GM19025 (cell line): Measurements from ENCODE around the gene SLC38A9.
"Not testable (repeated sequence)": the region's sequence is repeated elsewhere in the genome, so short reads cannot be mapped to it uniquely, and the experiment has no call there.

Experiments used
- ATAC-seq: cut with Tn5 transposase; IDR thresholded peaks from one replicate; pipeline ENCODE4 v1.9.1; 2021; ENCODE audit warnings: mild to moderate bottlenecking, low read depth, moderate library complexity; ENCODE audit not compliant: unreplicated experiment

The SLC38A9 gene

DNA sequence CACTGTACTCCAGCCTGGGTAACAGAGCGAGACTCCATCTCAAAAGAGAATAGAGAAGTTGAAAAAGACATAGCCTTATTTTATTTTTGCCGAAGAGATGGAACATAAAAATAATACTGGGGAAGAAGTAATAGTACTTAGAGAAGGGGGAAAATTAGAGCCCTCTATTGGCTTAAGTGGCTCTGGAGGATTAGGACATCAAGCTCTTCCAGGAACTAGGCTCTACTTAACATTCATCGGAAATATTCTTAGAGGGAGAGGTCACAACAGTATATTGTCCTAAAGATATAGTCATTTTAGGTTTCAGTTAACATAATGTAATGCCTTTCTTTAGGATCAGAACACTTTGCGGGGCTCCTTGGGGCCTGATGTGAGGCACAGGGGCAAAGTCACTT lies 91.4 kb downstream of the SLC38A9 start:
- ATAC-seq, result no peak

DNA sequence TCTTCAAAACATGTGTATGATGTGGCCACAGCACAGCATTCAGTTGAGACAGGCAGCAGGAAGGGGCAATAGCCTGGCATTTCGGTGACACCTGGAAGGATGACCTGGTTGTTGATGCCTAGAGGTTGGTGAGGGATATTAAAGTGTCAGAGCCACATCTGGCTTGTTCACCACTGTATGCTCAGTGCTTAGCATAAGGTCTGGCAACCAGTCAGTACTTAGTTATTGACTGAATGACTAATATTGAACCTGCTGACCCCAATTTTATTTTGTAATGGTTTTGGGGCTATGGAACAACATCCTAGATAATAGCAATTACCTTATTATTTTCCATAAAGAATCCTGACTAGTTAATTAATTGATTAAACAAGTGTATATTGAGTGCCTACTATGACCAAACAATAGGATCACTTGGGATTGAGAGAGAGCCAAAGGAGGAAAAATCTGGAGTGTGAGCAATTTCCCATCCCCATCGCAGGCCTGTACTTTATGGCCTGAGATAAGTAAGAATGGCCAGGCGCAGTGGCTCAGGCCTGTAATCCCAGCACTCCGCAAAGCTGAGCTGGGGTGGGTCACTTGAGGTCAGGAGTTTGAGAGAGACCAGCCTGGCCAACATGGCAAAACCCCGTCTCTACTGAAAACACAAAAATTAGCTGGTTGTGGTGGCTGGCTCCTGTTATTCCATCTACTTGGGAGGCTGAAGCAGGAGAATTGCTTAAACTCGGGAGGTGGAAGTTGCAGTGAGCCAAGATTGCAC lies 91.9 kb downstream of the SLC38A9 start:
- ATAC-seq, result no peak

DNA sequence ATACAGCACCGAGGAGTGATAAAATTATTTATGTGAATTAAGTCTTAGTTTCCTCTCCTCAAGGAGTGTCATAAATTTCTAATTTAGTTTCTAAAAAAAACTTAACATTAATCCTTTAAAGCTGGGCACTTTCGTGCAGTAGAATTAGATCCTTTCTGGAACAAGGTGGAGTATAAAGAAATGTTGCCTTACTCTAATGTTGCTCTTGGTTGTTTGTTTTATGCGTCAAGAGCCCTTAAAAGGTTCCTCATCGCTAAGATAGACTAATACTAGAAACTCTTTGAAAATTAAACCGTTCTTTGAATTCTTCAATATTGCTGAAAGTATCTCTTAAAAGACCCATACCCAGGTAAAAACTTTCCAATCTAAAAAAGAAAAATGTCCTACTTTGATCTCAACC lies 93.8 kb downstream of the SLC38A9 start:
- ATAC-seq, result no peak

DNA sequence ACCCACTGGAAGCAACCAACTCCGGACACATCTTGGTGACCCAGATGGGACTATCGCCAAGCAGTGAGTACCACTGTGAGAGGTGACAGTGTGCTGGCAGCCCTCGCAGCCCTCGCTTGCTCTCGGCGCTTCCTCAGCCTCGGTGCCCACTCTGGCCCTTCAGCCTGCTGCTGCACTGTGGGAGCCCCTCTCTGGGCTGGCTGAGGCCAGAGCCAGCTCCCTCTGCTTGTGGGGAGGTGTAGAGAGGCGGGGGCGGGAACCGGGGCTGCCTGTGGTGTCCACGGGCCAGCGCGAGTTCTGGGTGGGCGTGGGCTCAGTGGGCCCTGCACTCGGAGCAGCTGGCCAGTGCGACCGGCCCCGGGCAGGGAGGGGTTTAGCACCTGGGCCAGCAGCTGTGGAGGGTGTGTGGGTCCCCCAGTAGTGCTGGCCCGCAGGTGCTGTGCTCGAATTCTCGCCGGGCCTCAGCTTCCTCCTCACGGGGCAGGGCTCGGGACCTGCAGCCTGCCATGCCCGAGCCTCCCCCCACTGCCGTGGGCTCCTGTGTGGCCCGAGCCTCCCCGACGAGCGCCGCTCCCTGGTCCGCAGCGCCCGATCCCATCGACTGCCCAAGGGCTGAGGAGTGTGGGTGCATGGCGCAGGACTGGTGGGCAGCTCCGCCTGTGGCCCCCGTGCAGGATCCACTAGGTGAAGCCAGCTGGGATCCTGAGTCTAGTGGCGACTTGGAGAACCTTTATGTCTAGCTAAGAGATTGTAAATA lies 98.8 kb downstream of the SLC38A9 start:
- no peak for ATAC-seq

DNA sequence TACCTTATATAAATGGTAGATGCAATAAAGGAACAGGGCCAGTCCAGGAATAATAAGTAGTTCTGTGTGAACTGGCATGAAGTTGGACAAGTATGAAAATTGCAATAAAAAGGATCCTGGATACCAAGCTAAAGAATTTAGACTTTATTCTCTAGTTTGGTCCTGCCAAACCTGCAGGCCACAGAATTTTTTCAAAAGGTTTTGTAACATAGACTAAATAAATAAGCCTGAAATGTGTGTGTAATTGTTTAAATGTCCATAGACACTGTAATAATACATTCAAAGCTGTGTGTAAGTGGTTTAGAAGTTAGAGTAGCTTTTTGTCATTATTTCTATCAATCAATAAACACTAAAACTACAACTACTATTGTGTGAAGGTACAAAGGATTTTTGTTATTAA lies 101.6 kb downstream of the SLC38A9 start:
- ATAC-seq, result no peak

DNA sequence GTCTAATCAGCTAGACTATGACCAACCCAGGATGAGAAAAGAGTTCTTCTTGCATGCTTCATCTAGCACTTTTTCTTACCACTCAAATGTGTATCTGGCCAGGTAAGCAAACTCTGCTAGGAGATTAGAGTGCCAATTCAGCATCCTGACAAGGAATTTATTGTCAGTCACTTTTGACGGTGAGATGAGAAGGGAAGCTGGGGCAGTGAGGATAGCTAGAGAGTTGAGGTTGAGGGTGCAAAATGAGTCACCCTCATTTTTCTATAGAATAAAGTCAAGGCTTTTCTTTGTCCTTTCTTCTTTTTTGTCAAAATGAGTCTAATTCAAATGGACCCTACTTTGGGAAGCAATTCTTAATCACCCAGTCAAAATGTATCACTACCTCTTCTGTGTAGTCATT lies 102.7 kb downstream of the SLC38A9 start:
- ATAC-seq, result no peak

DNA sequence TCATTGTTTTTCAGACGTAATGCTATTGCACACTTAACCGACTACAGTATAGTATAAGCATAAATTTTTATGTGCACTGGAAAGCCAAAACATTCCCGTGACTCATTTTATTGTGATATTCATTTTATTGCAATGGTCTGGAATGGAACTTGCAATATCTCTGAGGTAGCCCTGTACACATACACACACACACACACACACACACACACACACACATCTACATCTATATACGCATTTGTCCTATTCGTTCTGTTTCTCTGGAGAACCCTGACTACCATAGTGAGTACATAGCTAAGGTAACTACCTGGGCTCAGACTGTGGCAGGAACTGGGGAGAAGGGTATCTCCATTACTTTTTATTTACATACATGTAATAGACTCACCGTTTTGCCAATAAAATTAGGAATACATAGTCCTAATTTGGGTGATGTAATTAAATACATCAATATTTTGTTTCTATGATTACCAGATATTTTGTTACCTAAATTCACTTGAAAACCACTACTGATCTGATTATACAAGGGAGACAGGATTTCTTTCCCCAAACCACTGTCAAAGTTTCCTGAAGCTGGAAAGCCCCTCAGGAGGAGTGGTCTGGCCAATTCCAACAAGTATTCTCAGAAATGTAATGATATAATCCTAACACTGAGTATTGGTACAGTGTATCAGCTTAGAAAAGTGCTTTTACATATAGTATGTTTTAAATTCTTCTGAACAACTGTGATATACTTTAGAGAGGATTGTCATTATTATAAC lies 103.4 kb downstream of the SLC38A9 start:
- no peak for ATAC-seq

DNA sequence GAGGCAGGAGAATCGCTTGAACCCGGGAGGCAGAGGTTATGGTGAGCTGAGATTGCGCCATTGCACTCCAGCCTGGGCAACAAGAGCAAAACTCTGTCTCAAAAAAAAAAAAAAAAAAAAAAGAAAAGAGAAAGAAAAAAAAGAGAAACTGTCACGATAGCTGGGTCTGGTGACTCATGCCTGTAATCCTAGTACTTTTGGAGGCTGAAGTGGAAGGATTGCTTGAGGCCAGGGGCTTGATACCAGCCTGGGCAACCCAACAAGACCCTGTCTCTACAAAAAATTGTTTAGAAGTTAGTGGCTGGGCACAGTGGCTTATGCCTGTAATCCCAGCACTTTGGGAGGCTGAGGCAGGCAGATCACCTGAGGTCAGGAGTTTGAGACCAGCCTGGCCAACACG lies 104.8 kb downstream of the SLC38A9 start:
- ATAC-seq, result not testable (repeated sequence)

DNA sequence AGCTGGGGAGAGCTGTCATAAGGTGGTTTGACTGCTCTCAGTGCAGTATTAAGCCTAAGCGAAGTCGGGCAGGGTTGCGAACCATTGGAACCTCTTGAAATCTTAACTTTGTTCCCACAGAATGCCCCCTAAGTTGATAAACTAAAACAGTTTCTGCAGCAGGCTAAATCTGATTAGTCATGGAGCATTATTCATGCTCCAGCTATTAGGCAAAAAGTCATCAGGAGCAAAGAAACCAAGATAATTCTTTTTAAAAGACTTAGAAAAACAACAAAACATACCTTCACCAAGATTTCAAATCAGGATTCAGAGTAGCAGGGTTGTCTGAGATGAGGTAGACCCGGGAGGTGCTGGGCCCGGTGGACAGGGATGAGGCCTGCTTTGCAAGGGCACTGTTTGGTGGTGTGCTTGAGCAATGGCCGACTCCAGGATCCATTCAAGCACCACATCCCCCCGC lies 107.5 kb downstream of the SLC38A9 start:
- ATAC-seq, result no peak

DNA sequence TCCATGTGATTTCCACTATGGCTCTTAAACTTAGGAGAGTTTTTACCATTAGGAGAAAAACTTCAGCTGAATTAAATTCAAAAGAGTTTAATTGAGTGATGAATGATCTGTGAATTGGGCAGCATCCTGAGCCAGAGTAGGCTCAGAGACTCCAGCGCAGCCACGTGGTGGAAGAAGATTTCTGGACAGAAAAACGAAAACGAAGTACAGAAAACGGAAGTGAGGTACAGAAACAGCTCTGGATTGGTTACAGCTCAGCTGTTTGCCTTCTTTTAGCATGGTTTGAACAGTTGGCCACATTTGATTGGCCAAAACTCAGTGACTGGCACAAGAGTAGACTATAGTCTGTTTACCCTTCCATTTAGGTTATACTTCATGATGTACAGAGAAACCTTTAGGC lies 108.2 kb downstream of the SLC38A9 start:
- ATAC-seq, result no peak

DNA sequence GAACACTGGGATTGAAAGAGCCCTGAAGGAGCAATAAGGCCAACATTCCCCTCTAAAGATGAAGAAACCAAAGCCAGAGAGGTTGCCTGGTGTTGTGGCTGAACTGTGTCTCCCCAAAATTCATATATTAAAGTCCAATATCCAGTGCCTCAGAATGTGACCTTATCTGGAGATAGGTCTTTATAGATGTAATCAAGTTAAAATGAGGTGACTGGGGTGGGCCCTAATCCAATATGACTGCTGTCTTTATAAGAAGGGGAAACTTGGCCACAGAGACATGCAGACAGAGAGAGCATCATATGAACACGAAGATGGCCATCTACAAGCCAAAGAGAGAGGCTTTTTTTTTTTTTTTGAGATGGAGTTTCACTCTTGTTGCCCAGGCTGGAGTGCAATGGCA lies 110.5 kb downstream of the SLC38A9 start:
- no peak for ATAC-seq

DNA sequence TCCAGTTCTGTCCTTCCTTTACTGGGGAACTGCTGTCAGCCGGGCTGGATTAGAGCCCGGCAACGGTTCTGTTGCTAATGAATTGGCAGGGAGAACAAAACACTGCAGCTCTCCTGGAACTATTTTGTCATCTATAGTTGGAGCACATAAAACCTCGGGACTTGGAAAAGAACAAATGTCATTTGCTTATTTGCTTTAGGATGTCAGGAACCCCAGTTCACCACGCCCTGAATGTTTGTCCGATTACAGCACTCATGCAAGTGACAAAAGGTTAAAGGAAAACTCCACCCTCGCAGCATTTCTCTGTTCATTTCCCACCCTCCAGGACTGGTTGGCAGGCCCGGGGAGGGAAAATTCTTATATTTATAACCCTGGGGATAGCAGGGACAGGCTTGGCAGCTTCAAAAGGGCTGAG lies 110.9 kb downstream of the SLC38A9 start:
- no peak for ATAC-seq

DNA sequence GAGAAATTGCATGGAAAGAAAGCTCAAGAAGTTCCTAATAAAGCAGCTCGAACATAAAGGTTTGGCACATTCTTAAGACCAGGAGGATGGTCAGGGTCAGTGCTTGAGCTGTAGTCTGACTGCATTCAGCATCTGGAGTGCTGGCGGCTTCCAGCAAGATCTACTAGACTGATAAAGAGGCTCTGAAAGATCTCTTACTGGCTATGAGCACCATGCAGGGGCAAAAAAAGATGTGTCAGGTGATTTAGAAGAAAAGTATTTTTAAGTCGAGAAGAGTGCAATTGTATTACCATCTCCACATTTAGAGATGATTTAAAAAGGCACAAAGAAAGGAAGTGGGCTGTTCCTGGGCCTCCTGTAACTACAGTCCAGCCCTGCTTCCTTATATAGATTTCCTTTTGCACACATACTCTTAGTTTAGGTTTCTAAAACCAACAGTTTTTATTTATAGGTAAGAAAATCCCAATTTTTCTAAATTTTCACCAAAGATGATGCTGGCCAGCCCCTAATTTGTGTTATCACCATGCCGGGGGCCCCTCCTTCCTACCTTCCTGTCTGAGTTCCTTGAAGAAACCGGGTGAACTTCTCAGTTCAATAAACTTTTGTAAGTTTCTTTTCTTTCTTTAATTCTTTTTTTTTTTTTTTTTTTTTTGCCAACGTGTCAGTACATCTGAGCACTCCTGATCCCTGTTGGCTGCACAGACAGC lies 111.5 kb downstream of the SLC38A9 start:
- no peak for ATAC-seq

DNA sequence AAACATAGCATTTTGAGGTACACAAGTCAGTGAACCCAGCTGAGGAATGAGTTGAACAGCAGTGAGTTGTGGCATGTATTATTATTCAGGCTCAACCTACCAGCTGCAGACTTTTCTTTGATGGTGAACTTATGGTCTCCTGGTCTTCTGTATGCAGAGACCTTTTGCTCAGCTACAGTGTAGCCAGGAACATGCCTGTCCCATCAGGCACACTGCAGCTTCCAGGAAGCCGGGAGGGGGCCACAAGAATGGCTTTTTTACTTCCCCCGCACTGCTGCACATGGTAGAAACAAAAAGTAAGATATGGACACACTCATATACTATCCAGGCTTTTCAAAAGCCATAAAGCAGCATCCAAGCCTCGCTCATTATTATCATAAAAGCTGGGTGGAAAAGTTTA lies 112.0 kb downstream of the SLC38A9 start:
- ATAC-seq, result no peak

DNA sequence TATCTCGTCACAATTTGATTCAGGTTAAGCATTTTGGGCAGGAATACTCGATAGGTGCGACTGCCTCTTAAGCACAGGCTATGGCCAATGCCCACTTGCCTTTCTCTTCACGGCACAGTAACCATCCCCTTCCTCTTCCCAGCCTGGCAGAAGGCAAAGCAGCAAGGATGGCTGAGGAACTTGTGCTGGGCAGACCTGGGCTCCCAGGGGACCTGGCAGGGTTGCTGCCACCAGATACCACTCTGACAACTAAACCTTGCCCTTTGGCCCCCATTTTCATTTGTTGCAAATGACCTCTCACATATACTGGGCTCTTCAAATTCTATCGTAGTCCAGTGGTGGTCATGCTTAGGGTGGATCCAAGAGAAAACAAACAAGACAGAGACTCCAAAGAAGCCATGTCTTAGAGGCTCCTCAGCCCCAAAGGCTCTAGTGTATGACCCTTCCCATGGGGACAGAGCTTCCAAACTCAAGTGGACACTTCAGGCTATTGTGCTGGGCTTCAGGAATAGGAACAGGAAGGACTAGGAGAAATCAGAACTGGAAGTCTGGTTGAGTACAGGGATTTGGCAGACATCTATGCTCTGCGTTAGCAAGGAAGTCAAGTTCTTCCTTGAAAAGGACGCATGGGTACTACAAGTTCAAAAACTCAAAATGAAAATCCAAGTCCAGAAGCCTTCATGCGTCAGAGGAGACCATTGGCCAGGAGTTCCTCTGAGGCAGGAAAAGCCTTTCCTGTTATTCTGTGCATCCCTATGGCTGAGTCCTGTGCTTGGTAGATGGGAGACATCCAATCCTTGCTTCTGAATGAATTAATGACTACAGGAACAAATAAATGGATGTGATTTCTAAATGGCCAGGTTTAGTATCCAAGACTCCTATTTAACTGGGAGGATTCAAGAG lies 112.7 kb downstream of the SLC38A9 start:
- ATAC-seq, result no peak

DNA sequence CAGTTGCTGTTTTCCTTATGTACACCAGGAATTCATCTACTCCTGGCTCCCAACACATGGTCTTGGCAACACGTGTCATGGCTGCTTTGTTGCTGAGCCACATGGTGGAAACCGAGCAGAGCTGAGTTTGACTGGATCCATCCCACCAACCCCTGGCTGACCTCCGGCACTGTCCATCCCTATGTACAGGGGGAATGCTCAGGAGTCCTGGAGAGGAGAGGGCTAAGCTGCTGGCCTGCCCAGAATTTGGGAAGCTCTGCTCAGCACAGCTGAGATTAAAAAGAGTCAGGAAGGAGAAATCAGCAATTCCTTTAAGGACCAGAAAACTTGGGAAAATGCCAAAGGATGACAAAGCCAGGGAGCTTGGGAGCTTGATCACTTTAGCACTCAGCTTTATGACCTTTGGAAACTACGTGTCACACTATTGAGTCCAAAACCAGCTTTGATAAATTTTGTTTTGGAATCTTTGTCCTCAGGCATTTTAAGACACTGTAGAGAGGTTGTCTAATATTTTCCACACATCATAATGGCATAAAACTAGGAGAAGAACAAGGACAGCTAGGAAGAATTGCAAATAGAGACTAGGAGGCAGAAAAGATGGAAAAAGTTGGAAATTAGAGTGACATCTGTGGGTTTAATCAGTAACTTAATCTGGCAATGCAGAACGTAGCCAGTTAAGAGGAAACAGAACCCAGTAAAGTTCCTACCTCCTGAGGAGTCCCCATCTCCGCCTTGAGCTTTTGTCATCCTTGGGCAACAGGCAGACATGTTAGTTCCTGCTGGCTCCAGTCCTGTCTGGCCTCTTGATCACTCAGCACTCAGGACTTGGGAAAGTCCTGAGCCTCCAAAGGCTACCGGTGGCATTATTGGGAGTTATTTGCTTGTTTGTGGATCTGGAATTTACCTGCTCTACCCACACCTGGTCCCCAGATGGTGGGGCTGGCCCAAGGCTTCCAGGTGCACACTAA lies 114.8 kb downstream of the SLC38A9 start:
- ATAC-seq, result no peak

DNA sequence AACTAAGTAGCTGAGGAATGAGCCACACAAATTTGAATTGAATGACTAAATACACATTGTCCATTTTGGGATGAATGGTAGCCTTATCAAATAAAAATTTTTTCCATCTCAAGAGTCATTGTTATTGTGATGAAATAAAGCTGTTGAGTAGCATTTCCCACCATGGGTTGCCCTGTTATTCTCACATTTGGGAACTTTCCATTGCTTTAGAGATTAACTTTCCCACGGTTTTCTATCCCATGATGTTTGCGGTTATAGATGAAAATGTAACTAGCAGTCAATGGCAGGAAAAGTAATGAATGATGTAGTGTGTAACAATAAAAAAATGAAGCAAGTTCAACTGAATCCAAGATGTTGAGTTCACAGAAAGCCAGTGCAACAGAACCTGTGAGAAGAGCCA lies 117.5 kb downstream of the SLC38A9 start:
- no peak for ATAC-seq

DNA sequence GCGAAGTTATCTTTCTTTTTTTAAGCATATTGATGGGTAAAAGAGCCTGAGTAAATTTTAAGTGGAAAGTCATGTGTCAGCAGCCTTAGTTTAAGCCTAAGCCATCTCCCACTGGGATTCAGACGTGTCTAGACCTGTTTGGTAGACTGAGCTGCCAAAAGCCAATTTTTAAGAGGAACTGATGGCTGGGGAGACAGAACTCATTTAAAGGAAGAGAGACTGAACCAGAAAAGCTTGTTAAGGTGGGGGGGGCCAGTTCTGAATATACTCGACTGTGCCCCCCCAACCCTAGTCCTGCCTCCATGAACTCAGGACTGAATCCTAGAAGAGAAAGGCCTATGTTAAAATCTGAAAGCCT lies 119.0 kb downstream of the SLC38A9 start:
- ATAC-seq, result no peak
